SW480 (cell line): ENCODE measurements around the gene TMEM63C.

Experiments
- DNase-seq: peaks from one replicate; pipeline ENCODE4 v3.0.0-alpha.2; 2016; ENCODE audit warnings: low spot score

Gene TMEM63C

GRCh38 chr14:77181603-77182437, at the start of gene TMEM63C:
TSS of gene TMEM63C (plus strand) at chr14:77181798. CDS start at chr14:77218814, 37,016 bp downstream.
- DNase-seq: peak; percentile 91

DNA sequence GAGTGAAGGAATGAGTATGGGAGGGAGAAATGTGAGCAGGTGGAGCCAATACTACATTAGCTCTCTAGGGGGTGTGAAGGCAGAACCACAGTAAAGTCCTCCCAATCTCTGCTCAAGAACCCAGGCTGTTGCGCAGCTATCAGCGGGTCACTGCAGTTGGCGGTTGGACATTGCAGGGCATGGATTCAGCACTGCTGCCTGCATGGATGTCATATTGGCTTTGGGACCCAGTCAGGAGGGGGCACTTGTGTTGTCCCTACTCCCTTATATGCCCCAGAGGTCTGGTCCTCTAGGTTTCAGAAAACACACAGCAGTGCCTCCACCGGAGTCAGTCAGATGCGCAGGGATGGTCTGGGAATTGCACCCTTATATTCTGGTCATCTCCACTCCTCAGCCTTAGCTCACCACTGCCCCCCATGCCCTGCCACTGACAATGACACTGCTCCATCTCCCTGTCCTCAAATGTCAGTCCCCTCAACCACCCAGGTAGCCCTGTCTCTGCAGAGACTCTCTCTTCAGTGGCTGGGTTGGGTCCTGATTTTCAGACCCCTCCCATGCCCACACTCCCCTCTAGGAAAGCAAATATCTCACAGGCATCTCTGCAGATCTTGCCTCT, 49.6 kb upstream of the TMEM63C start:
- DNase-seq: no peak

- DNase-seq: no peak
These were observed 47.8 kb upstream of the TMEM63C start for GRCh38 chr14:77133720-77134338.

GRCh38 chr14:77139022-77139421, 42.6 kb upstream of the TMEM63C start:
- DNase-seq: no peak

GRCh38 chr14:77139540-77140358, 41.8 kb upstream of the TMEM63C start:
- no peak for DNase-seq

DNA sequence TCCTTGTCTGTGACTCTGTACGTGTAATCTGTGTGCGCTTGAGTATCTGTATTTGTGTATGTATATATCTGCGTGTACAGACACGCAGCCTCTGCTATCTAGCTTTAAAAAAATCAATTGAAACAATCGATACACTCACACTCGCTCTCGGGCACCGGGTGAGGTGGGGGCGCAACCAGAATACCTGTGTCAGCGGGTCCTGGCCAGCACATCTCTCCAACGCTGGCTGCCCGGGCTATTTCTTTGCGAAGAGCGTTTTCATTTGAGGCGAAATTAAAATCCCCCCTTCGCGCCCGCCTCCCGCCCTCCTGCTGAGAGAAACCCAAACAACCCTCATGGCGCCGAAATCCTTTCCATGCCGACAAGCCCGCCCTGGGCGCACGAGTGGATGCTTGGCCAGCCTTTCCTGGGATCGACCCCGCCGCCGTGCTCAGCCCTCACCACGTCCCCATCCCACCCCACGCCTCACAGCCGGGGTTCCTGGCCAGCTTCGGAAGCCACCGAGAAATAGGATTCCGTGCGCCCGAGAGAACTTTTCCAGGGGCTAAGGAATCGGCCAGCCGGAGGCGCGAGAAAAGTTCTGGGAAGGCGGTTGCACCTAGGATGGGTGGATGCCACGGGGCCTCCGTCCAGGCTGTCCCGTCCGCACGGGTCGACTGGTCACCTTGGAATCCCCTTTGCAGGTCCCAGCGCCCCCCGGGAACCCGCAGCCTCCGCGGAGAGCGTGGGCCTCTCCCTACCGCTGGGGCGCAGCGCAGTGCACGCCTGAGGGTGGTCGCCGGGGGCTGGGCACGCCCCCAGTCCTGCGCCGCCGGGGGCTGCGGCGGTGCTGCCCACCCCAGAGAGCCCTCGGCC, 41.0 kb upstream of the TMEM63C start:
- DNase-seq: no peak

DNA sequence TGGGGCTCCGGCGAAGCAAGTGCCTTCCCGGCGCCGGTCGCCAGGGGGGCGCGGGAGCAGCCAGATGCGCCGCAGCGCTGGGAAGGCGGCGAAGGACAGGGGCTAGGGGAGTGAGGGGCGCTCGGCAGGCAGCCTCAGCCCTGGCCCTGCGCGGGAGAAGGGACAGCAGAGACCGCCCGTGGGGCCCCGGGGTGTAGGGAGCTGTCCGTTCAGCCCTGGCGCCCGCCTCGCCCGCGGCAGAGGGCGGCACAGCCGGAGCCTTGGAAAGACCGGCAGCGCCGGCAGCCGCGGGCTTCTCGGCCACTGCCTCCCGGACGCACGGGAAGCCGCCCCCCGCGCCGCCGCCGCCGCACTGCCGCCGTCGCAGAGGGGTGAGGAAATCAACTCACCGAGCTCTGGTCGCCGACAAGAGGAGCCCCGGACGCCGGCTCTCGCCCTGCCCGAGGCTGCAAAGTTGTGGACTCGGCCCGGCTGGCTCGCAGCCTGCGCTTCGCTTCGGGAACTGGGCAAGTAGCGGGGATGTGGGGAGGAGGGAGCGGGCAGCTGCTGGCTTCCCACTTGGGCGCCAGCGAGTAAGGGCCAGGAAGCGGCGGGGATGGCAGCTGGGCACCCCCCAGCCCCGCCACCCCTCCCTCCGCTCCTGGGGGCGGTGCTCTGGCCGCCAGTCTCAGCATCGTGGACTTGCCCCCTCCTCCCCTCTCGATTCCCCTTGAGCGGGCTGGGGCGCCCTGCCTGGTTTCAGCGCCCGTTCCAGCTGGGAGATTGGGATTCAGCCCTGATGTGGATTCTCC, 40.2 kb upstream of the TMEM63C start, which contains the start of gene ZDHHC22:
ZDHHC22 (minus strand) TSS at position 578 of the 791 bp plus-strand sequence. CDS start 2,053 bp downstream, outside the sequence.
- DNase-seq: peak; percentile 58

DNA sequence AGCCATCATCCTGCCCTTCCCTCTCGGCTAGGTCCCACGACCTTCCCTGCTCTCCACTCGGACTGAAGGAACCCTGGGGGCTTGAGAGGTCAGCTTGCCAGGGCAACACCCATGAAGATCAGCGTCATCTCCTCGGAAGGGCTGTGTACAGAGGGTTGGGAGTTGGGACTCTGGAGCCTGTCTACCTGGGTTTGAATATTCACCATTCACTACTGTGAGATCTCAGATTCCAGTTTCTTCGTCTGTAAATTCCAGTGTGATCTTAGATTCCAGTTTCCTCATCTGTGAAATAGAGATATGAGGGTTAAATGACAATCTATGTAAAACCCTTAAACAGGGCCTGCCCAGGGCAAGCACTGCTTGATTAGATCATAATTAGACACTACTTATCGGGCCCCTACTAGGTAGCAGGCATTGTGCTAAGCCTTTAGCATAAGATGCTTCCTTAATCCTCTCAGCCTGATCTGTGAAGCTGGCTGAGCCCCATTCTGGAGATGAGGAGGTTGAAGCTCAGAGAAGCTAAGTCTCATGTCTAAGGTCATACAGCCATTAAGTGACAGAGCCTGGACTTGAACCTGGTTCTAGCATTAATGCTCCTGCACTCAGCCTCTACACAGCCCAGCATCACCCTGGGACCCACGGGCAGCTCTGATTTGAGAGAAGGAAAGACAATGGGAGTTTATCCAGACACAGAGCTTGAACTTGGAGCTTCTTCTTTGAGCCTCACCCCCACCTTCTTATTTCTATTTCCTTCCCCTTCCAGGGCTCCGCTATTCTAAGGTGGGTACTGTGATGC, 39.4 kb upstream of the TMEM63C start:
- DNase-seq: no peak

DNA sequence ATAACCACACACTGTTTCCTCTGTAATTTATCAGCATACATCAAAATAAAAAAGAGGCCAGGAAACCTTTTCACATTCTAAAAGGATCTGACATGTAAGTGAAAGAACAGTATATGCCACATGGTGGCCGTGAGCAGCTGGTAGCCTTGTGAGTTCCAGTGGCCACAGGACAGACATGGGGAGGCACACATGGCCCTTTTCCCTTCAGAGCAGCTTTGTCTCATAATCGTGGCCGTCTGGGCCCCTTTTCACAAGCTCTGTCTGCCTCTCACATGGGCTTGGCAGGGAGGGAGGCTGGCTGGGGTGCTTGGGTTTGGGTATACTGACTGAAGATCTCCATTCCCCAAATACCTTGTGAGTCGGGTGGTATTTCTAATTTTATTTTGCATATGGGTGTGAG, 38.5 kb upstream of the TMEM63C start:
- no peak for DNase-seq

DNA sequence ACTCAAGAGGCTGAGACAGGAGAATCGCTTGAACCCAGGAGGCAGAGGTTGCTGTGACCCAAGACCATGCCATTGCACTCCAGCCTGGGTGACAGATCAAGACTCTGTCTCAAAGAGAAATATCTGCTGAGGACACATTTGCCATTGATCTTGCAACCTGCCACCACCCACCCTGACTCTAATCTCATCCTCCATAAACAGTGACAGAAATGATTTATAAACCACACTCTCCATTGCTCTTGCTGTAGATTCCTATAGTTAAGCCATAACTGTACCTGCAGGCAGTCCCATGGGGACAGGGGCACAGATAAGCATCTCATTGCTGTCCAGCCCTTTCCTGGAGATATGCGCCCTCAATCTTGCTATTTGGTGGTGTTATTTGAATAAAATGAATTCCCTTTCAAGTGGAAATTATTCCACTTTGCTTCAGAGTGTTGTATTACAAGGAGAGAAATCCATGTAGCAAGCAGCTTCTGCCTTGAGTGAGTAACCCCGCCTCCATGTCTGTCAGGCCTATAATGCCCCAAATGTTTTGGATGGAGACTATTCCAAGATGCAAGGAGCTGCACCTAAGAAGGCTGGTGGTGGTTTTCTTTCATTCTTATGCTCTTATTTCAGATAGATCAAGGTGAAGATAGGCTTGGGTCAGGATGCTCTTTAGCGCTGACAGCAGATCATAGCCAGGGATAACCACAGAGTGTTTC, 37.0 kb upstream of the TMEM63C start:
- DNase-seq: no peak

GRCh38 chr14:77145975-77146740, 35.4 kb upstream of the TMEM63C start:
- DNase-seq: no peak

DNA sequence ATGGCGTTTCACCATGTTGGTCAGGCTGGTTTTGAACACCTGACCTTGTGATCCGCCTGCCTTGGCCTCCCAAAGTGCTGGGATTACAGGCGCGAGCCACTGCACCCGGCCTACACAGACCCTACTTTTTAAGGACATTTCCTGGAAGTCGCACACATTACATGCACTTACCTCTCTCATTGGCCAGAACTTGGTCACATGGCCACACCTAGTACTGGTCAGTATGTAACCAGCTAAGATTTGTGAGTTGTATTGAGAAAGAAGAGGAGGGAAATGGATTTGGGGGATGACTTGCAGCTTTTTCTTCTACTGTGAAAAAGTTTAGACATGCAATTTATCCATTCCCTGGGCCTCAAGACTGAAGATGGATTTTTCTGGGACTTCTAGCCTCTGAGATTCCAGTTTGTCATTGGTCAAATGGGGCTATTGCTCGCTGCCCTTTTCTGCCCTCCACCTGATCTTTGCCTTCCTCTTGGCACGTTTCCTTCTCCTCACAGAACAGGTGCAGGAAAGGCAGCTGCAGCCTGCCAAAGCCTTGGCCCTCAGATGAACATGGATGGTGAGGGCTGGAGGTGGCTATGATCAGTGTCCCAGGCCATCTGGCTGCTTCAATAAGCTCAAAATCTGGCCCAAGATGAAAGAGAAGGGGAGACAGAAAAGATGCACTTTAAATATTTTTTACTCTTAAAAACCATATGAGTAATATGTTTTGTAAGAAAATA, 32.9 kb upstream of the TMEM63C start:
- DNase-seq: no peak

- DNase-seq: peak; percentile 37
These were observed 30.4 kb upstream of the TMEM63C start for GRCh38 chr14:77151245-77151644.

- peak; percentile 87 for DNase-seq
These were observed 29.5 kb upstream of the TMEM63C start for GRCh38 chr14:77151918-77152588.

- no peak for DNase-seq
These were observed 27.8 kb upstream of the TMEM63C start for GRCh38 chr14:77153802-77154201.

- no peak for DNase-seq
These were observed 27.2 kb upstream of the TMEM63C start for GRCh38 chr14:77154421-77154820.

- no peak for DNase-seq
These were observed 26.5 kb upstream of the TMEM63C start for GRCh38 chr14:77155083-77155482.
